ENCODE results near the gene SCAMP1.

DNA sequence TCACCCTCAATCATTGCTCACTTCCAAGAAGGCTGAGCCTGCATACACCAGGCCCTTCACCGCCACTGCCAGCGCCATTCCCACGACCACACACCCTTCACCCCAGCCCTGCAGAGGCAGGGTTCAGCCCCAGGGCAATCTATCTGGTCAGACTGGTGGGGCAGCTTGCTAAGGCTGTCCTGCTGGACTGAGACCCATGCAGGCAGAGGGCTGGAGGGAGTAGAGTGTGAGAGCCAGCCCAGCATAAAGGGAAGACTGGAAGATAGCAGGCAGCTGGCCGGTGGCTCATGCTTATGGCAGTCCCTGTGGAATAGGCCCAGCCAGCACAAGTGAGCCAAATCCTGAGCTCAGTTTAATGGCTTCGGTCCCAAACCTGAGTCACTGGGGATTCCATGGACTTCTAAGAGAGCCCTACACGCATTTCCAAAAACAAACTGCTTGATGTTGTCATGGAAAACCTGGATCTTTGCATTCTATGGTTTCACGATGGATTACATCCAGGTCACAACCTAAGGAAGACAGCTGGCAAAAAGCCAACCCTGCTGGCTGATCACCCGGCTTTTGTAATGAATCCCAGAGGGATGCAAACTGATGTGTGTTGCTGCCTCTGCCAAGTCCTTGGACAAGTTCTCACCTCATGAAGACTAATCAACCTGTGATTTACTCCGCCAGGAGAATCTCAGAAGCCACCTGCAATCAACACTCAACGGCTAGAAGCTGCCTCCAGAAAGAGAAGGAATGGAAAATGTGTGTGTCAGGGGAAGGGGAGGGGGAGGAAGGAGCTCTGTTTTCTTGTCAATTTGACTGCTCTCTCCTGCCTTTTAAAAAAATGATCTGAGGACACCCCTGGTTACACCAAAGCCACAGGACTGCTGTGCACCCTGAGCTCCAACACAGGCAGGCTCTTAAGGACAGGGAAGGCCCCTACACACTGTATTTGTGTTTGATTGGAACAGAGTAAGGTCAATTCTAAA is 144.6 kb downstream of the SCAMP1 start:
- TF ChIP-seq YY1 (IDR thresholded peaks at IDR 0.05; ENCODE audit: low read depth) (peak; percentile 38; the same call in 1 of the 2 replicates), TEAD4 (IDR thresholded peaks at IDR 0.05; ENCODE audit: borderline replicate concordance, insufficient read depth) (peak; percentile 87), TAF1 (IDR thresholded peaks at IDR 0.05; ENCODE audit: borderline replicate concordance, low read depth, low read length) (no peak), CHD2 (IDR thresholded peaks at IDR 0.05; ENCODE audit: low read length, partially characterized antibody) (no peak), RAD21 (IDR thresholded peaks at IDR 0.05; ENCODE audit: low read length) (peak; percentile 7; the same call in 1 of the 2 replicates)
- TF ChIP-seq, protein P1, sequence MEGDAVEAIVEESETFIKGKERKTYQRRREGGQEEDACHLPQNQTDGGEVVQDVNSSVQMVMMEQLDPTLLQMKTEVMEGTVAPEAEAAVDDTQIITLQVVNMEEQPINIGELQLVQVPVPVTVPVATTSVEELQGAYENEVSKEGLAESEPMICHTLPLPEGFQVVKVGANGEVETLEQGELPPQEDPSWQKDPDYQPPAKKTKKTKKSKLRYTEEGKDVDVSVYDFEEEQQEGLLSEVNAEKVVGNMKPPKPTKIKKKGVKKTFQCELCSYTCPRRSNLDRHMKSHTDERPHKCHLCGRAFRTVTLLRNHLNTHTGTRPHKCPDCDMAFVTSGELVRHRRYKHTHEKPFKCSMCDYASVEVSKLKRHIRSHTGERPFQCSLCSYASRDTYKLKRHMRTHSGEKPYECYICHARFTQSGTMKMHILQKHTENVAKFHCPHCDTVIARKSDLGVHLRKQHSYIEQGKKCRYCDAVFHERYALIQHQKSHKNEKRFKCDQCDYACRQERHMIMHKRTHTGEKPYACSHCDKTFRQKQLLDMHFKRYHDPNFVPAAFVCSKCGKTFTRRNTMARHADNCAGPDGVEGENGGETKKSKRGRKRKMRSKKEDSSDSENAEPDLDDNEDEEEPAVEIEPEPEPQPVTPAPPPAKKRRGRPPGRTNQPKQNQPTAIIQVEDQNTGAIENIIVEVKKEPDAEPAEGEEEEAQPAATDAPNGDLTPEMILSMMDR (IDR thresholded peaks at IDR 0.05): no peak; the same call in 1 of the 2 replicates
- TF ChIP-seq, protein P2, sequence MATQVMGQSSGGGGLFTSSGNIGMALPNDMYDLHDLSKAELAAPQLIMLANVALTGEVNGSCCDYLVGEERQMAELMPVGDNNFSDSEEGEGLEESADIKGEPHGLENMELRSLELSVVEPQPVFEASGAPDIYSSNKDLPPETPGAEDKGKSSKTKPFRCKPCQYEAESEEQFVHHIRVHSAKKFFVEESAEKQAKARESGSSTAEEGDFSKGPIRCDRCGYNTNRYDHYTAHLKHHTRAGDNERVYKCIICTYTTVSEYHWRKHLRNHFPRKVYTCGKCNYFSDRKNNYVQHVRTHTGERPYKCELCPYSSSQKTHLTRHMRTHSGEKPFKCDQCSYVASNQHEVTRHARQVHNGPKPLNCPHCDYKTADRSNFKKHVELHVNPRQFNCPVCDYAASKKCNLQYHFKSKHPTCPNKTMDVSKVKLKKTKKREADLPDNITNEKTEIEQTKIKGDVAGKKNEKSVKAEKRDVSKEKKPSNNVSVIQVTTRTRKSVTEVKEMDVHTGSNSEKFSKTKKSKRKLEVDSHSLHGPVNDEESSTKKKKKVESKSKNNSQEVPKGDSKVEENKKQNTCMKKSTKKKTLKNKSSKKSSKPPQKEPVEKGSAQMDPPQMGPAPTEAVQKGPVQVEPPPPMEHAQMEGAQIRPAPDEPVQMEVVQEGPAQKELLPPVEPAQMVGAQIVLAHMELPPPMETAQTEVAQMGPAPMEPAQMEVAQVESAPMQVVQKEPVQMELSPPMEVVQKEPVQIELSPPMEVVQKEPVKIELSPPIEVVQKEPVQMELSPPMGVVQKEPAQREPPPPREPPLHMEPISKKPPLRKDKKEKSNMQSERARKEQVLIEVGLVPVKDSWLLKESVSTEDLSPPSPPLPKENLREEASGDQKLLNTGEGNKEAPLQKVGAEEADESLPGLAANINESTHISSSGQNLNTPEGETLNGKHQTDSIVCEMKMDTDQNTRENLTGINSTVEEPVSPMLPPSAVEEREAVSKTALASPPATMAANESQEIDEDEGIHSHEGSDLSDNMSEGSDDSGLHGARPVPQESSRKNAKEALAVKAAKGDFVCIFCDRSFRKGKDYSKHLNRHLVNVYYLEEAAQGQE (IDR thresholded peaks at IDR 0.05; ENCODE audit: low read depth, low read length): peak; percentile 70; the same call in 1 of the 2 replicates
- TF ChIP-seq, protein P3, sequence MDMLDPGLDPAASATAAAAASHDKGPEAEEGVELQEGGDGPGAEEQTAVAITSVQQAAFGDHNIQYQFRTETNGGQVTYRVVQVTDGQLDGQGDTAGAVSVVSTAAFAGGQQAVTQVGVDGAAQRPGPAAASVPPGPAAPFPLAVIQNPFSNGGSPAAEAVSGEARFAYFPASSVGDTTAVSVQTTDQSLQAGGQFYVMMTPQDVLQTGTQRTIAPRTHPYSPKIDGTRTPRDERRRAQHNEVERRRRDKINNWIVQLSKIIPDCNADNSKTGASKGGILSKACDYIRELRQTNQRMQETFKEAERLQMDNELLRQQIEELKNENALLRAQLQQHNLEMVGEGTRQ (IDR thresholded peaks at IDR 0.05; ENCODE audit: borderline replicate concordance, low read depth, low read length): no peak
